GM18505 (cell line): ENCODE measurements around the gene PITPNC1.
"Not testable (repeated sequence)": the region's sequence is repeated elsewhere in the genome, so short reads cannot be mapped to it uniquely, and the experiment has no call there.

Experiments used
- ATAC-seq: cut with Tn5 transposase; IDR thresholded peaks from one replicate; pipeline ENCODE4 v1.9.1; 2021; ENCODE audit not compliant: unreplicated experiment
- POLR2A ChIP-seq: IDR thresholded peaks from 4 replicates; pipeline ENCODE4 v1.6.1; 2011; ENCODE audit warnings: borderline replicate concordance; ENCODE audit not compliant: insufficient read depth, insufficient read length; ENCODE audit errors: extremely low read depth

Gene PITPNC1

GRCh38 chr17:67574658-67575293 is 197.7 kb downstream of the PITPNC1 start:
- no peak for ATAC-seq
- TF ChIP-seq POLR2A: peak; percentile 70

DNA sequence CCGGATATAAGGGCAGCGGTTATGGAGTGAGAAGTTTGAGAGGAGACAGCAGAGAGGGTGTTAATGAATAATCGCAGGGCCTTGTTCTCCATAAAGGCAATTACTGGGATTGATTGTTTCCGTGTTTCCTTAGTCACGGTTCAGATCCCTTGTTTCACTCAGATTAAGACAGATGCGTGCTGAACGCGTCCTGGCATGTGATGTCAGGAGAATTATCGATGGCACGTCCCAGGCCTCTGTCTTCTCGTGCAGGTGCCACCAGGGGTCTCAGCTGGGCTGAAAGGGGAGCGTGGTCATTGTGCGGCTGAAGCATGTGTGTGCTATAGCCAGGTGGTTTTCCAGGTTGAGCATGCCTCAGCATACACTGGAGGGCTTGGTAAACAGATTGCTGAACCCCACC is 198.2 kb downstream of the PITPNC1 start:
- peak; percentile 27 for TF ChIP-seq POLR2A

DNA sequence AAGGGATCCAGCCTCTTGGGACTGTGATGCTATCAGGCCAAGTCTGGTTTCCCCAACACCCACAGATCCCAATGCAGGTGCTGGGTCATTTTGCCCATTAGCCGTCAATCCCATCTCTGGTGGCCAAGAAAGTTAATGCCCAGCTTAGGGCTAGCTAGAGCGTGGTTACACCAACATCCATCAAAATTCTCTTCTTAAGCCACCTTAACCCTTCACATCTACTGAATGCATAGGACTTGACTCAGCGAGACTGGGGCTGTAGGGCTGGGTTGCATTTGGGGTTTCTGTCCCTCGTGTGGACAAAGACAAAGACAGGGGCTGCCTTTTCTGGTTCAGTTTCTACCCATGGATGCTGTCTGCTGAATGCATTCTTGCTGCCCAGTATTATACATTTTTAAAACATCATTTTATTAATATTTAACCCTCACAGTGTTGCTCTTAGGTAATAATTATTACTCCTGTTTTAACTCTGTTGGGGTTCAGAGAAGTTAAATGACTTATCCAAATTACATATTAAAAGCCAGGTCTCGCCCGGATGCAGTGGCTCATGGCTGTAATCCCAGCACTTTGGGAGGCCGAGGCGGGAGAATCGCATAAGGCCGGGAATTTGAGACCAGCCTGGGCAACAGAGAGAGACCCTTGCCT is 199.5 kb downstream of the PITPNC1 start:
- ATAC-seq: no peak
- no peak for TF ChIP-seq POLR2A

More for the DNA sequence above, 198.2 kb downstream of the PITPNC1 start:
- no peak for ATAC-seq

- TF ChIP-seq POLR2A: no peak
- ATAC-seq: no peak
Observed at GRCh38 chr17:67577429-67578141, 200.5 kb downstream of the PITPNC1 start.

GRCh38 chr17:67578142-67578457 is 201.0 kb downstream of the PITPNC1 start:
- no peak for TF ChIP-seq POLR2A
- no peak for ATAC-seq

DNA sequence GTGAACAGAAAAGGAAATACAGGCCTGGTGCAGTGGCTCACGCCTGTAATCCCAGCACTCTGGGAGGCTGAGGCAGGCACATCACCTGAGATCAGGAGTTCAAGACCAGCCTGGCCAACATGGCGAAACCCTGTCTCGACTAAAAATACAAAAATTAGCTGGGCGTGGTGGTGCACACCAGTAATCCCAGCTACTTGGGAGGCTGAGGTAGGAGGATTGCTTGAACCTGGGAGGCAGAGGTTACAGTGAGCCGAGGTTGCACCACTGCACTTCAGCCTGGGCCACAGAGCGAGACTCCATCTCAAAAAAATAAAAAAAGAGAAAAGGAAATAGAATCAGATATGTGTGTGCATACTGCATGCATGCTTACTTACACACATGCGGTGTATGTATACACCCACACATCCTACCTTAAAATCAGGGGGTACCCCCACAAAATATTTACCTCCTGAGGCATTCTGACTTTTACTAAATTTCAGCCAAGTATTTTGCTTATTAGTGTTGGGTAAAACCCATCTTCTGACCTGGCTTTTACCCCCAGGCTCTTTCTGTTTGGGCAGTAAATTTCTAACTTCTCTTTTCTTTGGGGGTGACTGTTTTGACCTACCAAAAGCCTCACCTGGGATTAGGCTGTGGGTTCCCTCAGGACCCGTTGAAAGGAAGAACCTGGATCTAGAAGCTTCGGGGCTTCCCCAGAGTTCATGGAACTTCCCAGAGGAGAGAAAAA is 201.8 kb downstream of the PITPNC1 start:
- ATAC-seq: not testable (repeated sequence)

GRCh38 chr17:67582673-67583081 is 205.6 kb downstream of the PITPNC1 start:
- no peak for TF ChIP-seq POLR2A
- ATAC-seq: no peak

DNA sequence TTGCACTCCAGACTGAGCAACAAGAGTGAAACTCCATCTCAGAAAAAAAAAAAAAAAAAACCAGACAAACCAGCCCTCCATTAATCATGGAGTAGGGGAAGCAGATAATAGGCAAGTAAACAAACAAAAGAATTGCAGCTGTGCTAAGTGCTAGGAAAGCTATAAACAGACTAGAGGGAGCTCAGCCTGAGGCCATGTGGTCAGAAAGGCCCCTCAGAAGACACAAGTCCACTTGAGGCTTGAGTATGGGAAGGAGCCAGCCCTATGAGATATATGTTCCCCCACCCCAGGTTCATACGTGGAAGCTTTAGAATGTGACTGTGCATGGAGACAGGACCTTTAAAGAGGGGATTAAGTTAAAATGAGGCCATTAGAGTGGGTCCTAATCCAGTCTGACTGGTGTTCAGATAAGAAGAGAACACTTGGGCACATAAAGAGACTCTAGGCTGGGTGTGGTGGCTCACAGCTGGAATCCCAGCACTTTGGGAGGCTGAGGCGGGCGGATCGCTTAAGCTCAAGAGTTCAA is 208.1 kb downstream of the PITPNC1 start:
- no peak for TF ChIP-seq POLR2A
- no peak for ATAC-seq

- no peak for ATAC-seq
- no peak for TF ChIP-seq POLR2A
Observed at GRCh38 chr17:67588326-67588725, 211.2 kb downstream of the PITPNC1 start.

GRCh38 chr17:67594115-67594880 is 217.2 kb downstream of the PITPNC1 start:
- no peak for ATAC-seq
- TF ChIP-seq POLR2A: no peak

DNA sequence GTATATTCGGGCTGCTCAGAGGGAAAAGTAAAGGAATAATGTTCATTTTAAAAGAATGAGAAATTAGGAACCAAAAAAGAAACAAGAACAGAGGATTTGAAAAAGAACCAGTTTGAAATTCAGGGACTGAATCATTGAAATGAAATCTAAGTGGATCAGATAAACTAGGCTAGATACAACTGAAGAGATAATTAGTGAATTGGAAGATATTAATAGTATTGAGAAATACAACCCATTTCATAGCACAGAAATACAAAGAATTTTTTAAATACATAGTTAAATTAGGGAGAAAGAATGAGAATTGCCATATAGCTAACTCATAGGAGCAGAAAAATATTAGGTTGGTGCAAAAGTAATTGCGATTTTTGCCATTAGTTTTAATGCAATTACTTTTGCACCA is 223.3 kb downstream of the PITPNC1 start:
- TF ChIP-seq POLR2A: no peak
- ATAC-seq: no peak

GRCh38 chr17:67601897-67602296 is 224.8 kb downstream of the PITPNC1 start:
- TF ChIP-seq POLR2A: no peak
- no peak for ATAC-seq

- TF ChIP-seq POLR2A: no peak
- no peak for ATAC-seq
Observed at GRCh38 chr17:67602444-67602843, 225.4 kb downstream of the PITPNC1 start.
